Smooth muscle cell (in vitro differentiated cells): Measurements from ENCODE around the gene SDHB. TPM values are rescaled to one million over a fixed set of nuclear protein-coding genes. Genes with fewer than 3 reads are reported as not detected.

Experiments used
- DNase-seq: peaks from one replicate; lab custom pipeline; 2025; ENCODE audit not compliant: unreplicated experiment; lab: John Stamatoyannopoulos, UW
- H2AFZ ChIP-seq: fragments of 200-600 bp; sonication (generic); 2 replicates; pipeline ENCODE4 v1.6.0; 2016; ENCODE audit warnings: antibody characterized with exemption, low read depth, mild to moderate bottlenecking
- H3F3A ChIP-seq: fragments of 200-600 bp; sonication (generic); 2 replicates; pipeline ENCODE4 v1.6.0; 2017; ENCODE audit warnings: antibody characterized with exemption, low read depth
- H3K27ac ChIP-seq: fragments of 200-600 bp; sonication (generic); 2 replicates; pipeline ENCODE4 v1.5.1; 2016; ENCODE audit warnings: low read depth, mild to moderate bottlenecking
- H3K27me3 ChIP-seq: fragments of 200-600 bp; sonication (generic); 2 replicates; pipeline ENCODE4 v1.6.1; 2016; ENCODE audit warnings: low read depth, mild to moderate bottlenecking
- H3K36me3 ChIP-seq: fragments of 200-600 bp; sonication (generic); 2 replicates; pipeline ENCODE4 v1.5.1; 2016; ENCODE audit warnings: low read depth
- H3K4me1 ChIP-seq: fragments of 200-600 bp; sonication (generic); 2 replicates; pipeline ENCODE4 v1.5.1; 2016; ENCODE audit warnings: low read depth
- H3K4me2 ChIP-seq: fragments of 200-600 bp; sonication (generic); 2 replicates; pipeline ENCODE4 v1.6.0; 2016; ENCODE audit warnings: mild to moderate bottlenecking
- H3K4me3 ChIP-seq: fragments of 200-600 bp; sonication (generic); 2 replicates; pipeline ENCODE4 v1.5.1; 2016; ENCODE audit warnings: mild to moderate bottlenecking
- H3K79me2 ChIP-seq: fragments of 200-600 bp; sonication (generic); 2 replicates; pipeline ENCODE4 v1.6.0; 2016; ENCODE audit warnings: low read depth, mild to moderate bottlenecking
- H3K9ac ChIP-seq: fragments of 200-600 bp; sonication (generic); 2 replicates; pipeline ENCODE4 v1.6.0; 2016; ENCODE audit warnings: low read depth
- H3K9me3 ChIP-seq: fragments of 200-600 bp; sonication (generic); replicated peaks from 2 replicates; pipeline ENCODE4 v1.5.1; 2016; ENCODE audit warnings: low read depth
- H4K20me1 ChIP-seq: fragments of 200-600 bp; sonication (generic); 2 replicates; pipeline ENCODE4 v1.6.0; 2016; ENCODE audit warnings: low read depth
- CTCF ChIP-seq: fragments of 200-600 bp; sonication (generic); IDR thresholded peaks from 2 replicates; pipeline ENCODE4 v1.5.1; 2017; ENCODE audit warnings: borderline replicate concordance, mild to moderate bottlenecking, antibody characterized with exemption; ENCODE audit not compliant: insufficient read depth, poor library complexity, severe bottlenecking
- WGBS: methylation state at CpG from one replicate; pipeline ENCODE4 v1.1.7; 2016; ENCODE audit warnings: low lambda C conversion rate; 5-methylcytosine and 5-hydroxymethylcytosine counted together
- polyA plus RNA-seq: library from polyadenylated mRNA; unstranded; fragments of >200 nt; fragmentation: Nextera tagmentation; extraction: Ambion mirVana; gene quantifications from 2 replicates; pipeline ENCODE4 v1.2.1, GENCODE V29; 2016
- total RNA-seq: library from RNA; depleted of rRNA; stranded (reverse); fragments of >200 nt; gene quantifications from 2 replicates; pipeline ENCODE4 v1.2.3, GENCODE V29; 2014

The SDHB gene
- total and polyA plus RNA-seq, 2 experiments from 2014 or later = 123 to 174 TPM

DNA sequence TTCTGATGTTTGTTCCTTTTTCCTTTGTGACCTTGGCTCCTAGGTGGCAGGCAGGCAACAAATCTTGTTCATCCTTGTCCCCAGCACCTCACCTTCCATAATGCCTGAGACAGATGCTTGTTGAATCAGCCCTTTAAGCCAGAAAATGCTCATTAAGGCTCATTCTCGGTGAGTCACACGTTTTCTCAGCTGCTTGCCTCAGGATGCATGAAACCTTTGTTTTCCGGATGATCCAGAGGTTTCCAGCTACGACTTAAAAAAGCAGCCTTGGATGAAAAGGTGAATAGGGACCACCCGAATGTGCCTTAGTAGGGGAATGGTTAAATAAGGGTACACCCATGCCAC lies 37.5 kb downstream of the SDHB start:
- WGBS = 17% methylated on average over 5 of the region's 5 CpGs
- Histone ChIP-seq H3K4me2 (no peak overlapping the region), H3K9ac (no peak overlapping the region), H3K79me2 (no peaks in the 10 kb centered on the region), H3K4me1 (peaks cover 3% of the 10 kb centered on the region), H4K20me1 (no peaks in the 10 kb centered on the region), H3K9me3 (no peaks in the 10 kb centered on the region), H3K4me3 (no peak overlapping the region), H2AFZ (no peak overlapping the region), H3K27ac (peak overlapping the region; percentile 69), H3F3A (peaks cover 18% of the 10 kb centered on the region), H3K36me3 (no peaks in the 10 kb centered on the region), H3K27me3 (no peaks in the 10 kb centered on the region)
- DNase-seq = no peak
- no peak for TF ChIP-seq CTCF

DNA sequence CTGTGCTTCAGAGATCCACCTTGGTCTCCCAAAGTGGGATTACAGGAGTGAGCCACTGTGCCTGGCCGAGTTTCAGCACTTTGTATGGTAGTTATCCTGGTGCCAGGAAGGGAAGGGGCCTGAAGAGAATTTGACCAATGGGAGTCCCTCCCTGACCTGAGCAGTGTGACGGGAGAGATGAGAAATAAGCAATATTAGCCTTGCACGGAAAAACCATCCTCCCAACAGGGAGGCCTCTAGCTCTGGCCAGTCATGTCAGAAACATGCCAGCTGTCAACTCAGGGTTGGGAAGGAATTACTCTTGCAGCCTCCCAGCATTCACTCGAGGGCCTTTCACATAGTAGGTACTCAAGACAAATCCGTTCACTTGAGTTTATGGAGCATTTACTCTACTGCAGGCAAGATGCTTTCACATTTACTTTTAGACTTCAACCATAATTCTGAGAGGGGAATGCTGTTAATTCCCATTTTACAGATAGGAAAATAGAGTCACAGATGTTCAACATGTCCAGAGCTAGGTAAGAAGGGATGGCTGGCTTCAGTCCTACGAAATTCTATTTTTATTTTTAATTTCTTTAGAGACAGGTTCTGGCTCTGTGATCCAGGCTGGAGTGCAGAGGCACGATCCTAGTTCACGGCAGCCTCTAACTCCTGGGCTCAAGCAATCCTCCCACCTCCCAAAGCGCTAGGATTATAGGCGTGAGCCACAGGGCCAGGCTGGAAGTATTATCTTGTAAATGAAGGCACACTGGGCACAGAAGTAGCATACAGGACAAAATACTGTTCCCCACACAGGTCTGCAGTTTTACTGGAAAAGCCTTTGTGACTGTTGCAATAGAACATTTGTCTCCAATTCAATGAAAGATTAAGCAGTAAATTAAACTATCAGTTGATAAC lies 38.9 kb downstream of the SDHB start:
- no peak for TF ChIP-seq CTCF
- Histone ChIP-seq H3K27me3 (no peaks in the 10 kb centered on the region), H4K20me1 (peaks cover 9% of the 10 kb centered on the region)

DNA sequence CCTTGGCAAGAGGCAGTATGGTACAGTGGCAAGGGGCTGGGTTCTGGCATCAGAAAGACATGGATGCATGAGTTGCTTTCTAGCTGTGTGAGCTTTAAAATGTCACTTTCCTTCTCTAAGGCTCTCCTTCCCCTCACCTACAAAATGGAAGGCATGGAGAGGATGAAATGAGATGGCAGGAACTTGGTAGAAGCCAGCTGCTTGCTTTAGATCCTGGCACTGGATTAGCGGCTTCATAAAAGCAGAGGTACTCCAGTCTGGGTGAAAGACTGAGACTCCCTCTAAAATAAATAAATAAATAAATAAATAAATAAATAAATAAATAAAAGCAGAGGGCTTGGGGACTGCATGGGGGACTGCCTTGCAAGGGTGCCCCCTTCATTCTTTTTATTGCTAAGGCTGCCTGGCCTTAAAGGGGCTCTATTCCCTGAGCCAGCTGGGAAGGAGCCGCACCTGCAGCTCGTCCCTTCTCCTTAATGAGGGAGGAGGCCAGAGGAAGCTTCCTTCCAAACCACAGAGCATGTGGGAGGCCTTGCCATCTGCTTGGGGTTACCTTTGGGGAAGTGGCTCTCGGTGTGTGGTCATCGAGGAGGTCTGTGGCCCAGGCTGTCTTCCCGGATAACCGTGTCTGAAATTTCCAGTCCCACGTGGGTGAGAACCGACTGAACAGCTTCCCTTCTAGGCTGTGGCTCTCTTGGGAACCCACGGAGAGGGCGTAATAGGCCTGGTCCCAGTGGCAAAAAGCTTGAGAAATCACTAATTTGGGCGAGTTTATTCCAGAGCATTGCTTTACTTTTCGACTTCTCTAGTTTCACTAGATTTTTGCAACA lies 40.1 kb downstream of the SDHB start:
- TF ChIP-seq CTCF = no peak
- Histone ChIP-seq H3K4me2 (no peak overlapping the region), H3K27ac (no peak overlapping the region), H2AFZ (no peak overlapping the region), H3K27me3 (no peaks in the 10 kb centered on the region), H3K4me3 (no peak overlapping the region), H3K79me2 (no peaks in the 10 kb centered on the region), H3K9me3 (no peaks in the 10 kb centered on the region), H3F3A (peaks cover 15% of the 10 kb centered on the region), H3K36me3 (no peaks in the 10 kb centered on the region), H3K9ac (no peak overlapping the region), H3K4me1 (peaks cover 3% of the 10 kb centered on the region), H4K20me1 (peaks cover 21% of the 10 kb centered on the region)
- DNase-seq = no peak
- 71% methylated on average over 13 of the region's 13 CpGs for WGBS

More for the DNA sequence above, 38.9 kb downstream of the SDHB start:
- Histone ChIP-seq H3K9ac (no peak overlapping the region), H2AFZ (no peak overlapping the region), H3K4me1 (peaks cover 3% of the 10 kb centered on the region), H3K4me2 (no peak overlapping the region), H3K79me2 (no peaks in the 10 kb centered on the region), H3K36me3 (no peaks in the 10 kb centered on the region), H3K4me3 (no peak overlapping the region), H3F3A (peaks cover 18% of the 10 kb centered on the region), H3K9me3 (no peaks in the 10 kb centered on the region), H3K27ac (no peak overlapping the region)
- 61% methylated on average over 10 of the region's 10 CpGs for WGBS
- no peak for DNase-seq
